Measurements from ENCODE around the gene CRMP1.

- TF ChIP-seq CTCF (conservative IDR thresholded peaks at IDR 0.05; ENCODE audit: low read depth, low read length) = no peak
- TF ChIP-seq EZH2 (IDR thresholded peaks at IDR 0.05; ENCODE audit: low read length, unreplicated experiment) = no peak
These were observed 65.5 kb downstream of the CRMP1 start for GRCh38 chr4:5827108-5828004.

Data from PC-3 (cell line).